Nephron (organoid): ENCODE data around the gene SORCS3.

Experiments used
- H3K27ac Mint-ChIP-seq, 3 experiments: 2 replicates each; pipeline ENCODE4 v1.8.0; 2020; ENCODE audit warnings: mixed read lengths in 3 of 3, mild to moderate bottlenecking in 2 of 3, moderate library complexity in 1 of 3
- H3K27me3 Mint-ChIP-seq: 2 replicates; pipeline ENCODE4 v1.8.0; 2021; ENCODE audit warnings: low read depth, mild to moderate bottlenecking, moderate library complexity, mixed read lengths
- H3K36me3 Mint-ChIP-seq: 2 replicates; pipeline ENCODE4 v1.8.0; 2020; ENCODE audit warnings: low read depth, mixed read lengths
- H3K4me1 Mint-ChIP-seq: 2 replicates; pipeline ENCODE4 v1.8.0; 2020; ENCODE audit warnings: mixed read lengths
- H3K4me3 Mint-ChIP-seq, 3 experiments: 2 replicates each; pipeline ENCODE4 v1.8.0; 2020; ENCODE audit warnings: mild to moderate bottlenecking in 3 of 3, mixed read lengths in 3 of 3, moderate library complexity in 2 of 3
- H3K9me3 Mint-ChIP-seq: 2 replicates; pipeline ENCODE4 v1.8.0; 2020; ENCODE audit warnings: mixed read lengths
- TF ChIP-seq, protein P1 (sequence below), 3 experiments: fragments of 200-600 bp; sonication (generic); IDR thresholded peaks; one replicate each; pipeline ENCODE4 v1.5.0; 2021; ENCODE audit warnings: antibody characterized with exemption in 3 of 3; ENCODE audit not compliant: unreplicated experiment in 3 of 3

Gene SORCS3

DNA sequence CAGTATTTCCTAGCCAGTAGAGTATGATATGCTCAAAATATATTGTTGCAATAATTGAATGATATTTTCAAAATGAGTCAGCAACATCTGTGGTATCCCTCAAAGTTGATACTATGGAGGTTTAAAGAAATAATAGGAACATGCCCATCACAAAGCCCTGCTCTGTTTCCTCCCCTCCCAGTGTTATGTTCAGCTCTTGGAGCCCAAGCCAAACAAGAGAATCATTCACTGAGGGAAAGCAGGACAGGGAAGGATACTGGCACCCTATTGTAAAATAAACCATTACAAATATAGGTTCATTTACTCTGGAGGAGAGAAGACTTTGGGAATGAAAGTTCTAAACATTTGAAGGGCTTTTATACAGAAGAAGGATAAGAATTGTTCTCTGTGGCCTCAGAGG lies 37.6 kb downstream of the SORCS3 start:
- TF ChIP-seq, protein P1, sequence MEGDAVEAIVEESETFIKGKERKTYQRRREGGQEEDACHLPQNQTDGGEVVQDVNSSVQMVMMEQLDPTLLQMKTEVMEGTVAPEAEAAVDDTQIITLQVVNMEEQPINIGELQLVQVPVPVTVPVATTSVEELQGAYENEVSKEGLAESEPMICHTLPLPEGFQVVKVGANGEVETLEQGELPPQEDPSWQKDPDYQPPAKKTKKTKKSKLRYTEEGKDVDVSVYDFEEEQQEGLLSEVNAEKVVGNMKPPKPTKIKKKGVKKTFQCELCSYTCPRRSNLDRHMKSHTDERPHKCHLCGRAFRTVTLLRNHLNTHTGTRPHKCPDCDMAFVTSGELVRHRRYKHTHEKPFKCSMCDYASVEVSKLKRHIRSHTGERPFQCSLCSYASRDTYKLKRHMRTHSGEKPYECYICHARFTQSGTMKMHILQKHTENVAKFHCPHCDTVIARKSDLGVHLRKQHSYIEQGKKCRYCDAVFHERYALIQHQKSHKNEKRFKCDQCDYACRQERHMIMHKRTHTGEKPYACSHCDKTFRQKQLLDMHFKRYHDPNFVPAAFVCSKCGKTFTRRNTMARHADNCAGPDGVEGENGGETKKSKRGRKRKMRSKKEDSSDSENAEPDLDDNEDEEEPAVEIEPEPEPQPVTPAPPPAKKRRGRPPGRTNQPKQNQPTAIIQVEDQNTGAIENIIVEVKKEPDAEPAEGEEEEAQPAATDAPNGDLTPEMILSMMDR (IDR thresholded peaks at IDR 0.05; ENCODE audit: unreplicated experiment in 3 of 3): no peak
- peaks cover 34% of the 10 kb centered on the region for H3K27me3 Mint-ChIP-seq
- no peak overlapping the region for H3K27ac Mint-ChIP-seq
- H3K9me3 Mint-ChIP-seq: peaks cover 5% of the 10 kb centered on the region
- no peaks in the 10 kb centered on the region for H3K4me1 Mint-ChIP-seq
- no peaks in the 10 kb centered on the region for H3K36me3 Mint-ChIP-seq
- peak overlapping the region in 1 of 3 experiments; percentile 21 for H3K4me3 Mint-ChIP-seq

DNA sequence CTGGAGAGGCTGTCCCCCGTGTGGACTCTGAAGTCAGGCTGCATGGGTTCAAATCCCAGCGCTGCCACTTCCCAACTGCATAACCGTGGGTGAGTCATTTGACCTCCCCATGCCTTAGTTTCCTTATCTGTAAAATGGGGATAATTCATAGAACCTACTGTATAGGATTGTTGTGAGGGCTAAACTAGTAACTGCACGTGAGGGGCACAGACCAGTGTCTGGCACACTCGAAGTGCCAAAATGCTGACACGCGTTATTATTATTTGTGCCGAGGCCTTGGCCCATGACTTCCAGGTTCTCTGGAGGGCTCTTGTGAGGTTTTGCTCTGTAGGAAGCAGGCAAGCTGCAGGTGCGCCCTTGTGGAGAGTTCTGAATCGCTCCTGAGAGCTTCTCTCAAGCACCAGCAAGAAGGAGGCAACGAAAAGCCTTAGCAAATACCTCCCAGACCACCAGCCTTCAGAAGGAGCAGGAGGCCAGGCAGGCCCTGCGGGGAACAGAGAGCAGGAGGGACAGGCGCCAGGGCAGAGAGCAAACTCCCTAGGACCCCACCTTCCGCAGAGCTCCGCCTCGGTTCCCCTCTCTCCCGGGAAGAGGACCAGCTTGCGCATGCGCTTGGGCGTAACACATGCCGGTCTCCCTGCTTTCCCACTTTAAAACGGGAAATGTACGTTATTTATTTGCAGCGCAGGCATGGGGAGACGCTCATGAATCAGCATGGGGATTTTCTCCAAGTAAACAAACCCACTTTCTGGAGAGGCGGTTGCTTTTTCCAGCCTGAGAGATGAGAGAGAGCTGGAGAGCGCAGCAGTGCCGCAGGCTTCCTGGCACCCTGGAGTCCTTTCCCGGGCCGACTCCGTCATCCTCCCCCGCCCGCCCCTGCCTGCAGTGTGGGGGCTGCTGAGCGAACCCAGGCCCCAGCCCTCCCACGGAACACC lies 39.6 kb downstream of the SORCS3 start:
- no peaks in the 10 kb centered on the region for H3K4me1 Mint-ChIP-seq
- peak overlapping the region; percentile 81 to 86 (median 85) for H3K4me3 Mint-ChIP-seq
- no peaks in the 10 kb centered on the region for H3K9me3 Mint-ChIP-seq
- peaks cover 34% of the 10 kb centered on the region for H3K27me3 Mint-ChIP-seq
- TF ChIP-seq, protein P1 (IDR thresholded peaks at IDR 0.05; ENCODE audit: unreplicated experiment in 3 of 3): no peak
- H3K27ac Mint-ChIP-seq: peak overlapping the region in 2 of 3 experiments; percentile 19 to 49
- no peaks in the 10 kb centered on the region for H3K36me3 Mint-ChIP-seq

DNA sequence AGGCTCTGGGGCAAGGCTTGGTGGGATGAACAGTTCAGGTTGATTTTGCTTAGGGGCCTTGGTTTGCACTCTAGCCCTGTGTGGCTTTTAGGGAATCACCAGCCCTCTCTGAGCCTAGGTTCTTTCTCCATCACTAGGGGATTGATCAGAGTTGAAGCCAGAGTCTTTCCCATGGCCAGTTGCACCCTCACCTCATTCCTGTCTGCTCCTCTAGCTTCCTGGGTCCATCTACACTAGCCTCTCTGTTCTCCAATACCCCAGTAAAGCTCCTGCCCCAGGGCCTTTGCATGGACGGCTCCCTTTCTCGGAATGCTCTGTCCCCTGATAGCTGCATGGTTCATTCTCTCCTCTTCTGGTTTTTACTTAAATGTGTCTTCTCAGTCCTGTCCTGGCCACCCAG lies 40.4 kb downstream of the SORCS3 start:
- H3K9me3 Mint-ChIP-seq: no peaks in the 10 kb centered on the region
- H3K4me3 Mint-ChIP-seq: peak overlapping the region; percentile 81 to 86 (median 85)
- TF ChIP-seq, protein P1 (IDR thresholded peaks at IDR 0.05; ENCODE audit: unreplicated experiment in 3 of 3): no peak
- no peaks in the 10 kb centered on the region for H3K36me3 Mint-ChIP-seq
- H3K27me3 Mint-ChIP-seq: peaks cover 34% of the 10 kb centered on the region
- H3K4me1 Mint-ChIP-seq: no peaks in the 10 kb centered on the region
- H3K27ac Mint-ChIP-seq: no peak overlapping the region

- TF ChIP-seq, protein P1 (IDR thresholded peaks at IDR 0.05; ENCODE audit: unreplicated experiment in 3 of 3): no peak
- H3K27ac Mint-ChIP-seq: no peak overlapping the region
- no peak overlapping the region for H3K4me3 Mint-ChIP-seq
- no peaks in the 10 kb centered on the region for H3K36me3 Mint-ChIP-seq
- H3K9me3 Mint-ChIP-seq: no peaks in the 10 kb centered on the region
- H3K27me3 Mint-ChIP-seq: peaks cover 34% of the 10 kb centered on the region
- H3K4me1 Mint-ChIP-seq: no peaks in the 10 kb centered on the region
These were observed 42.5 kb downstream of the SORCS3 start for GRCh38 chr10:104683567-104683966.

GRCh38 chr10:104686829-104687228 lies 45.7 kb downstream of the SORCS3 start:
- H3K36me3 Mint-ChIP-seq: no peaks in the 10 kb centered on the region
- TF ChIP-seq, protein P1 (IDR thresholded peaks at IDR 0.05; ENCODE audit: unreplicated experiment in 3 of 3): no peak
- no peak overlapping the region for H3K4me3 Mint-ChIP-seq
- no peaks in the 10 kb centered on the region for H3K9me3 Mint-ChIP-seq
- no peak overlapping the region for H3K27ac Mint-ChIP-seq
- peaks cover 16% of the 10 kb centered on the region for H3K27me3 Mint-ChIP-seq
- no peaks in the 10 kb centered on the region for H3K4me1 Mint-ChIP-seq
